ENCODE measurements around the gene RARA.

RARA gene

DNA sequence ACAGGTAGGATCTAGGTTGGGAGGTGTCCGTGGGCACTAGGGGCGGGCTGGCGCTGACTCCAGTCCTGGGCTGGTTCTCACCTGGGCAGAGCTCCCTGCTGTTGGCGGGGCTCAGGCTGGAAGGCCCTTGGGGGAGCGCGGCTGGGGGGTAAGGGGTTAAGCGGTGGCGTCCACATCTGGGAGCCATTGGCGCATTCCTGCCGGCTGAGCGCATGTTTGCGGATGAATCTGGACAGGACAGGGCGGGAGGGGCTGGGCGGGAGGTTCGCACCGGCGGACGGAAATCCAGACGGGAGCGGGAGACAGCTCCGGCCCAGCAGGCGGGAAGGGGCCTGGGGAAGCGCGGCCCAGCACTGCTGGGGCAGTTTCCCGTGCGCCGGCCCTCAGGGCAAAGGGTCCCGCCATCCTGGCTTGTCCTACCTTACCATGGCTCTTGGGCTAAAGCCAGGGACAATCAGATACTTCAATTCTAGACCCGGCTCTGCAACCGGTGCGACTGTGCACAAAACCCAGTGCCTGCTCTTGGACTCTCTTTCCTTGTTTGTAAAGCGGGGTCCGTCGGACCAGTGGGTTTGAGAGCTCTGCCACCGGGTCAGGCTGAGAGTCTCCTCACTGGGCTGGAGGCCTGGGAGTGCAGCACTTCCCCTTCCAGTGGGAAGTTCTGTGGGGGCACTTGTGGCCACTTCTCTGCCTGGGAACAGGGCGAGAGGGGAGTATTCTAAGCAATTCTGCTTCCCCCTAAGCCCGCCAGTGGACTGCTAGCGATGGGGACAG, 7.8 kb downstream of the RARA start:
- no peak for DNase-seq

DNA sequence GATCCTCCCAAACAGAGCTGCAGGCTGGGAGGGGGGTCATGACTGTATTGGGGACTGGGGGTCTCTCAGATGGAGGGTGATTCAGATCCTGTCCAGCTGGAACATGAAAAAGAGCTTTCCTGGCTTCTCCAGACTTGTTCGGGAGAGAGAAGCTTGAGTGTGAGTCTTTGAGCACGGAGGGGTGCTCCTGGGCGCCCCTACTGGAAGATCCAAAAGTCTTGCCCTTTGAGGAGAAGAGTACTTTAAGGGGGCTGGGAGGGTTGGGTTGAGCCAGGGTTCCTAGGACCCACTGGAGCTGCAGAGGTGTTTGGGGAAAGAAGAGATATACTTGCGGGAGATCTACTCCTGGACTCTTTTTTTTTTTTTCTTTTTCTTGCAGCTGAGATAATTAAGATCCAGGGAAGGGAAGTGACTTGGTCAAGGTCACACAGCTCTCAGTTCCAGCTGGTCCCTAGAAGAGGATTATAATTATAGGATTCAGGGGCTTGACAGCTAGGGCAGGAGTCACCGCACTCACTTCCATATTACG, 8.4 kb downstream of the RARA start:
- DNase-seq = peak; percentile 61

DNA sequence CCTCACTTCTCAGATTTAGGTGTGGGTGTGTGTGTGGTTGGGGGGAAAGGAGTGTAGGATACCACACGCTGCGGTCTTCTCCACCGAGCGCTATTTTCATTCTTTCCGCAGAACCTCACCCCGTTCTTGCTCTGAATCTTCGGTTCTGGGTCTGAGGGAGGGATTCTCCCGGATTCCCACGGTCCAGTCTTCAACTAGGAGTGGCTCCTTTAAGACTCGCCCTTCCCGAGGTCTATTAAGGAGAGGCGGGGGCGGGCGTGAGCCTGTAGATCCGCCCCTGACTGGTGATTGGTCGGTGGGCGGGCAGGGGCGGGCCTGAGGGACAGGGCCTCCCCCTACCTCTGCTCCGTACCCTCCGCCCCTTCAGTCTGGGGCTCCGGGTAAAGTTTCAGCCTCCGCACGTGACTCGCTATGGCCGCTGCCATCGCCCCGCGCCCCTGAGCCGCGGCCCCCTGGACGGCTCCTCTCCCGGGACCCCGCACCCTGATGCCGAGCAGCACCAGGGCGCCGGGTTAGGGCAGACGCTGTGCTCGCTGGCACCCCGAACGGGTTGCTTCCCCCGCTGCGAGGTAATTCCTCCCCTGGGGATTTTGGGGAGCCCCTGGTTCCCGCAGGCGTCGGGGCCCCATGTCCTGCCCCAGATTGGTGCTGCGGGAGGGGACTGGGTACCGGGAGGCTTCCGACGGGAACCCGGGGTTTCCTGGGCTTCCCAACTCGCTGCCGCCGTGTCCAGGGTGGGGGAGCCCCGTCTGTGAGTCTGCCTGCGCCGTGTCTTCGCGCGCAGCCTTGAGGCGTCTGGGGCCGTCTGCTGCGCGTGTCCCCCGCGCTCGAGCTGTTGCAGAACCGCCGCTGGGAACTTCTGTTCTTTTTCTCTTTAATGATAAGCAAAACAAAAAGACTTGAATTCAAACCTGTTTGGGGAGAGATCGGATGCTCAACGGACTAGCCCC, 9.2 kb downstream of the RARA start:
- peak; percentile 93 for DNase-seq

DNA sequence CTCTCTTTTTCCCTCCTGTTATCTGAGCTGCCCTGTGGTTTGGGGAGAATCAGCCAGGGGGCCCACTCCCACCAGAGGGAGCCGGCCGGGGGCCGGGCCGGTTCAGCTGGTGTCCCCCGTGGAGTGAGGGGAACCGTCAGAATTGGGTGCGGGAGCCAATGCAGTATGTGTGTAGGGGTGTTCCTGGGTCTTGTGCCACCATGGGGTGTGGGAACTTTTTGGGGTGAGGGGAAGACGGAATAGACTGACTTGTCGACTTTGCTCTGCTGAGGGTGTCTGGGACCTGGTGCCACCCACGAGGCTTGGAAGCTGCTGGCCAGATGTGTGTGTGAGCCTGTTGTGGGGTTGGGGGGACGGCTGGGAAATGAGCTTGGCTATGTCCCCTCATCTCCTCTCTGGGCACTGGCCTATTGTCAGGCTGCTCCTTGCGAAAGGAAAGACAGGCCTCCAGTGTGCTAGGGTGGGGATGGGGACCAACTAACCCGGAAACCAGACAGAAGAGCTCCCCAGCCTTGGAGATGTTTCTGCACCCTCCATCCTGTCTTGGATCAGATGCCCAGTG, 9.9 kb downstream of the RARA start:
- DNase-seq = no peak

DNA sequence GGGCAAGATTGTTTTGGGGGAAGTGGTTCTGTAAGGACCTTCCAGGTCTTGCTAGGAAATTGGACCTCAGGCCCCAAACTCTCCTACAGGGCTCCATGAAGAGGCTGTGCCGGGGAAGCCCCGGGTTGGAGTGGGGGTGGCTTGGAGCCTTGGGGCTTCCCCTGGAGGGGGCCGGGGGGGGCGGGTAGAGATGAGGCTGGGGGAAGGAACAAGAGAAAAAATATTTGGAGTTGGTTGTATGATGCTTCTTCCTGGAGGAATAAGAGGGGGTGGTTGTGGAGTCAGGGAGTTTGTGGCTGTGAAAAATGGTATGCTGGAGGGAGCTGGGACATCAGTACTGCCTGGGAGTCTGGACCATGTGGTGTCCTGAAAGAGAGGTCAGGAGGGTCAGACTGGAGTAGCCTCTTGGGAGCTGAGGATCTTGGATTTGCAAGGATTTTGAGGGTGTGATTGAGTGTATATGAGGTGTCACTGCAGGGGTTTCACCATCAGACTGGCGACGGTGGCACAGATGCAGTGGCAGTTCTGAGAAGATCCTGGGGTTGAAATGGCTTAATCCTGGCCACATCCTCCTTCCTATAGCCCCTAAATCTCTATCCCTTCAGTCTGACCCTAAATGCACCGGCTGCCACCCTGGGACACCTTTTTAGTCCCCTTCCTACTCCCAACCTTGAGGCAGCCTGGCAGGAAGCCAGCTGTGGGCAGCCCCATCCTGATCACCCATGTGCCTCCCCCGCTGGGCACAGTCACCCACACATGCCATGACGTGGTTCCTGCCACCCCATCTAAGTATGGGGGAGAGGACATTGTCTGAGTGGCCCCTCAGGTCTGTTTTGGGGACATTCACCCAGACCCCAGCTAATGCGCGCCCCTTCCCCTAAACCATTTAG, 10.9 kb downstream of the RARA start:
- DNase-seq = peak; percentile 67

DNA sequence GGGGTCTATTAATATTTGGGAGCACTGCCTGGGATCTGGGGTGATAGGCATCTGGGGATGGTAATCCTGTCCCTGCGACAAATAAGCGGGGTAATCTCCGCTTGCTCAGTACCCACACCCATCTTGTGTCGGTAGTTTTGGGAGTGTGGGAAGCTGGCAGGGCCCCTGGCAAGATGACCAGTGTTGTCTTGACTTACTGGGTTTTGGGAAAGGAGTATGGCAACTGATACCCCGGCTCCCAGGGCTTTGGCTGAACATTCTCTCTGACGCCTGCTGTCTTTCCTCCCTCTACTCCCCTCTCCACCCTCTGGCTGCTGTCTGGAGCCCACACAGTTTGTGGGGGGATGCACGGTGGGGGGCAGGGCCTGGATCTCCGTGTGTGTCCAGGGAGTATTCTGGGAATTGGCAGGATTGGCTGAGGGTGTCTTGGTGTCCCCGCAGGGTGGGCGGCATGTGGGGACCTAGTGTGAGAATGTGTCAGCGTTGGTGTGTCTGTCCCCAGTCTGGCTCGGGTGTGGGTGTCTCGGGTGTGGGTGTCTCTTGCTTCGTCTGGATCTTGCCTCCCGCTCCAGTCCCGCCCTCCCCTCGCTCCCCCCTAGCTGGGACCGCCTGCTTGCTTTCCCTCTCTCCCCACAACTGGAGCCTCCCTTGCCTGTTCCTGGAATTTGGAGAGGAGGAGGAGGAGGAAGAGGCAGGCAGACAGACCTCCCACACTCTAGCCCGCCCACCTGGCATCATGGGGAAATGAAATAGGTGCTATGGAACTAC, 12.0 kb downstream of the RARA start:
- DNase-seq = peak; percentile 54

DNA sequence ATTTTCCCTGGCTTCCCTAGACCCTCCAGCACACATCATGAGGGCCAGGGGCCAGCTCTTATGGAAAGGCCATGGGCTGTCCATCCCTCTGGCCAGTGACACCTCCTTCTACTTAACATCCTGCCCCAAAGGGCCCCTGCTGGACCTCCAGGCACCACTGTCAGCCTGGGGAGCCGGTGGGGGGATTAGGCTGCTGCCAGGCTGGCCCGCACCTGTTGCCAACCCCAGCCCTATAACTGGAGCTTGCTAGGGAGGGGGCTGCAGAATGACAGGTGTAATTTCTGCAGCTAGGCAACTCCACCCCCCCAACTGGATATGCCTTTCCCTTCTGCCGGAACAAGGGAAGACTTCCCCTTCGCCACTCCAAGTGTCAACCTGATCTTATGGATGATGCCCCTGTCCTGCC, 12.5 kb downstream of the RARA start:
- DNase-seq = no peak

DNA sequence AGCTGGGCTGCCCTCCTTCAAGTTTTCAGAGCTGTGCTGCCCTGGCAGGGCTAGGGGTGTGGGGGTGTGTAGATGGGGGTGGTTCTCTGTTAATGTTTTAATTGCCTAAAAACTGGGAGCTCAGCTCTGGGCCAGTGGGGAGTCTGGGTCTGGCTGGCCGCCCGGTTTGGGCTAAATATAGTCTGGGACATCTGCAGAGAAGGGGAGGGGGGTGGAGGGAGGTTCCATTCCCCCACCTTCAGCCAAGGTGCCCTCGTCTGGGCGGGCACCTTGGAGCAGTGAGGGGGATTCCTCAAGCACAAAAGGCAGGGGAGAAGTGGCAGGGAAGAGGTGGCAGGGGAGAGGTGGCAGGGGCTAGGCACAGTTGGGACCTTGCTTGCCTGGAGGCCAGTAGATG, 13.0 kb downstream of the RARA start:
- DNase-seq = peak; percentile 53

DNA sequence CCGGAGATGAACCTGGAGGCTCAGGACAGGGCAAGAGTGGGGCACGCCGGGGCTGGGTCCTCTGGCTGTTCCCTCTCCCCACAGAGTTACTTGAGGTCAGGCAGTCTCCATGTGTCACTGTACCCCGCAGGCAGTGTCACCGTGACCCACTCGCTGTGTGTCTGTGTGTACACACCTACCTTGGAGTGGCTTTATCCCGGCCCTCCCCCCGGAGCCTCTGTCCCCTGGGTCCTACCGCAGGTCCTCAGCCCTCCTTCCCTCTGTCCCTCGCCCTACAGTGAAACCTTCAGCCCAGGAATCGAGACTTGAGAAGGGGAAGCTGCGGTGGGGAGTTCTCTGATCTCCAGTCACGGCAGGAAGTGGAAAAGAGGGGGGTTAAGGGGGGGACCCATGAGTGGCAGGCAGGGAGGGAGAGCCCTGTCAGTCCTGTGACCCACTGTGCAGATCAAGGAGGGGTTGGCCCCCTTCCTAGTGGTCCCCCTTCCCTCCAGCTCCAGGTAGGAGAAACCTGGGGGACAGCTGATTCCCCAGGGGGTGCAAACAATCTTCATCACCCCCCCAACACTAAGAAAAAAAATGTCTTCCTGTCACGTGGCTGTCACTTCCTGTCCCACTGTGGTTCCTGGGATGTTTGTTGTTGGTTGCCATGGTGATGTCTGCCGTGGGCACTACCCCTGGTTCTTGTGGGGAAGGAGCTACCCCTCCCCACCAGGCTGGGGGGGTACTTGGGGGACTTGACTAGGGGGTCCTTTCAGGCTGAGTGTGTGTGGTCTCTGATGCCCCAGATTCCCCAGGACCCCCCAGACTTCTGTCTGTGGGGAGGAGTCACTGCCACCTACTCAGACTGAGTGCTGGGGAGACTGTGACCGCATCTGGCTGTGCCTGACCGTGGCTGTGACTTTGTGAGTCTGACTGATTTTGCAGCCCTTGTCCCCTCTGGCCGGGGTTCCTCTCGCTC, 13.7 kb downstream of the RARA start:
- DNase-seq = peak; percentile 99

DNA sequence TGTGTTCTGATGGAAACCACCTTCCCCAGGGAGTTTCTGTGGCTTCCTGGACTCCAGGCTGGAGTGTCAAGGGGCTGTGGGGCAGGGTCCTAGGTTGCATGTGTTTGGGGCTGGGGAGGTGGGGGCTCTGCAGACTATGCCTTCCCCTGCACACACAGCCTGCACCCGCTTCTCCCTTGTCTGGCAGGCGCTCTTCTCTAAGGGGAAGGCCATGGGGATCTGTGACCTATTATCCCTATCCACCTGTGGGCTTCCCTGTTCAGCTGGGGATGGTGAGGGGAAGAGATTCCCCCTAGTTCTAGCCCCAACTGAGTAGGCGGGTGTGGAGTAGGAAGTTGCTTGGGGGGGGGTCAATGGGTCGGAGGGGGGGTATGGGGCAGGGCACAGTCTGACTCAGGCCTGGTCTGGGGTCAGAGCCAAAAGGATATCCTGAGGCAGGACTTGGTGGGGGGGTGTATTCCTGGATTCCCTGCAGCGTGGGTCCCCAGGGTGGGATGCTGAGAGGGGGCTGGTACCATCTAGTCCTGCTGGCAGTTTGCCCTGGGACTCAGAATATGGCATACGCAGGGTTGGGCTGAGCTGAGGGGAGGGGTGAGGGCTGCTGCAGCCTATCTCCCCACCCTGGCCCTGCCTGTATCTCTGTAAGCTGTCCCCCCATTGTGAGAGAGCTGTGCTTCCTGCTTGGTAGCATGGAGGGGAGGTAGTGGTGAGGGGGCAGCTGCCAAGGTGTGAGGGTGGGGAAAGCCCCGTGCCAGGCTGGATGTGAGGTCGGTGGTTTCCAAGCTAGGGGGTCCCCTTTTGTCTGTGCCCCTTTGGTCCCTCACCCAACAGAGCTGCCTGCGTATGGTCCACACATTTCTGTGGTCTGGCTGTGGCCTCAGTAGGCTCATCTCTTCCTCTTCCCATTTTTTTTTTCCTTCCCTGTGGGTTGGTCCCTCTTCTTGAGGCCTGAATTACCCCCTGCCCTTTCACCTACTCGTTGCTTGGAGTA, 14.7 kb downstream of the RARA start:
- peak; percentile 69 for DNase-seq

DNA sequence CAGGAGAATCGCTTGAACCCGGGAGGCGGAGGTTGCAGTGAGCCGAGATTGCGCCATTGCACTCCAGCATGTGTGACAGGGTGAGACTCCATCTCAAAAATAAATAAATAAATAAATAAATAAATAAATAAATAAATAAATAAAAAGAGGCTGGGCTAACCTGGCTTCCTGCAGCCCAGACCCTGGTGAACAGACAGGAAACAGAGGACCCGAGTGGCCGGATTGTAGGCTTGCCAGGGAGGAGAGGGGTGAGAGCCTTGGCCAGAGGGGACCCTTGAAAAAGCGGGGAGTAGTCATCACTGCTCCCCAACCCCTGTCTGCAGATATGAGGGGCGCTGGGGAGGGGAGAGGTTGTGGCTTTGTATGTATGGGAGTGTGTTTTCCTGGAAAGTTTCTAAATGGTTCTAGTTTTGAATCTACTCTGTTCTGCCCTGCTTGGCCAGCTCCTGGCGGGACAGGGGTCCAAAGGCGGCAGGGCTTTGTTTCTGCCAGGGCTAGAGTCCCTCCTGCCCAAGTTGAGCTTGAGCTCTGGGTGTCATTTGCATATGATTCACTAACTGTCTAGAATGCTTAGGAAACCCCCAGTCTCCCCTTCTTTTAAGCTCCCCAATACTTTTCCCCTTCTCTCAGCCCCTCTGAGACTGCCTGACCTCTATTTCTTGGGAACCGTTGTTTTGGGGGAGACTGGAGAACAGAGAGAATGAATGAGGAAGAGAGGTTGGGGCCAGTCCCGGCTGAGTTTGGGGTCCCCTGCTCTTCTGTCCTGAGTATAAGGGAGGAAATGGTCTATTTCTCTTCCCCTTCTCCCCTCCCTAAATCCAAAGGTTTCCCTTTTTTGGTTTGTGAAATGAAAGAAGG, 16.4 kb downstream of the RARA start:
- DNase-seq = peak; percentile 20

DNA sequence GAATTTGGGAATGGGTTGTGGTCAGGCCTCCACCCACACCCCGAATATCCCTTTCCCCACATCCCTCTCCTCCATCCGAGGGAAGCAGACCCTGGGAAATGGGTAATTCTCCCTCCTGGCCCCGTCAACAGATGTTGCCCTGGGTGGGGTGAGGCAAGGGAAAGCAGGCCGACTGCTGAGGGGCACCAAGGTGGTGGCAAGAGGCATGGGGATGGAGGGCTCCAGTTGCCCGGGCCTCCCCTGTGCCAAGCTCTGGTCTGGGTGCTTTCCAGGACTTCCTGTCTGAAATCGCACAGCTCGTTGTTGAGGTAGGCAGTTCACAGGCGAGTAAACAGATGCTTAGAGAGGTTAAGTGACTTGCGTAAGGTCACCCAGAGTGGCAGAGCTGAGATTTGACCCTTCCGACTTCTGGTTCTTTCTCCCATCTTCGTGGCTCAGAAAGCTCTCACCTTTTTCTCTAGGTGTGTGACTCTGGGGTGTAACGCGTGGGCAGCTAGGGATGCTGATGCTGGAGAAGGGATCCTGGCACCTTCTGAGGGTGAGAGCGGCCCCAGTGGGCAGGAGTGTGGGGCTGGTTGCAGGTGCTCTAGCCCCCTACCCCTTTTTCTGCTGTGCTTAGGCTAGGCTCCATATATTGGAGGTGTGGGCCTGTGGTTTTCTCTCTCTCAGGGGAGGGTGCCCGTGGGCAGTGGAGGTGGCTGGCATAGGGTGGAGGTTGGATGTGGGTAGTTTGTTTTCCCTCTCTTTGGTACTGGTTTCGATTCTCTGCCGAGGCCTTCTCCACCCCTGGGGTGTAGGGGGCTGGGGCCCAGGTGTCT, 17.2 kb downstream of the RARA start:
- no peak for DNase-seq

DNA sequence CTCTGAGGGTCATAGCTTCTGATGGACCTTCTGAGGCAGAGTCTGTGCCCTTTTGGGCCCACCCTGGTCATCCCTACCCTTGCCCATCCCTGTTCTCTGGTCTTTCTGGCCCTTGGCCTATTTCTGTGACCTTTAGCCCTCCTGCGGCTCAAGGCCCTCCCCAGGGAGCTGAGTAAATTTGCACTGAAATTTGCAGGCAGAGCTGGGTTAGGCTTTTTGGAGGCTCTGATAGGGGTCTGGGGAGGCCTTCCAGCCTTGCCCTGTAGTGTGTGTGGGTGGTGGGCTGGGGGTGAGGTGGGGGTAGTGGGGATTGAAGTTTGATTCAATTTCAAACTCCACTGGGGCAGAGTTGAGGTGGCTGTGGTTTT, 17.8 kb downstream of the RARA start:
- no peak for DNase-seq

DNA sequence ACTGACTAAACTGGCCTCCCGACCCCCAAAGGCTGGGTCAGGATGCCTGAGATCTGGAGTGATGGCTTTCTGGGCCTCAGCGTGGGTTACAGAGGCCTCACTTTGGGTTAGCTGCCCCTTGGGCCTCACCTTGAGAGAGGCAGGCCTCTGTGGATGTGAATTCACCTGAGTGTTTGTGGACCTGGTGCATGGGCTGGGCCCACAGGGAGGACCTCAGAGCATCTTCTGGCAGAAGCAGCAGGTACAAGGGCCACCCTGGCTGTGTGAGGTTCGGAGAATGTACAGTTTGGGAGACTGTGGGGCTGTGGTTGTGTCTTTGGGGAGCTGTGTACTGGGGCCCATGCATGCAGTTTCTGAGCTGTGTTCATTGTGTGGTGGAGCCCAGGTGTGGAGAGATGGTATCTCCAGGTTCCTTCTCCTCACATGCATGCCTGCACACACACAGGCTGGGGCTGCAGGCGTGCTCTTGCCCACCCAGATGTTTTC, 18.3 kb downstream of the RARA start:
- no peak for DNase-seq

DNA sequence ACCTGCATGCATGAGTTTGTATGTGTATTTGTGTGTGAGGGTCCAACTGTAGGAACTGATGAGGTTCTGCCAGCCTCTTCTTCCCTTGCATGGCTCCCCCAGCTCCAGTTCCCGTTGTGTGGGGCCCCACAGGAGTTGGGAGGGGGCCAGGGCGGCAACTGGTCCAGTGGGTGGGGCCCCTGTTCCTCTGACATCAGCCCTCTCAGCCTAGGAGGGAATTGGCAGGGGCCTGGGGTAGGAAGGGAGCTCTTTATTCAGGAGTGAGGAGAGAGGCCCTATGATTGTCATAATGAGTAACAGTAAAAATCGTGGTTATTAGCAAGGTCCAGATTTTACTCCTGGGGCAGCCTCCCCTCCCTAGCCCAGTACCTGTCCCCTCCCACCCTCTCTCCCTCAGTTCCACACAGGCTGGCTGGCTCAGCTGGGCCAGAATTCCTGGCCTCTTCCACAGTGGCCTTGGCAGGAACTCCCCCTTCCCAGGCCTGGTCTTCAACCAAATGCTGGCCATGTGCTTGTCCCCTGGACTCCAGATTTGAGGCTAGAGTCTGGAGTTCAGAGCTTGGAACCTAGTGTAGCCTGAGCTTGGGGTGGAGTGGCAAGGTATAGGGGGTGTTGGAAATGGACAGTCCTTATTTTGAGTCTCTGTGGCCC, 18.9 kb downstream of the RARA start:
- peak; percentile 26 for DNase-seq

DNA sequence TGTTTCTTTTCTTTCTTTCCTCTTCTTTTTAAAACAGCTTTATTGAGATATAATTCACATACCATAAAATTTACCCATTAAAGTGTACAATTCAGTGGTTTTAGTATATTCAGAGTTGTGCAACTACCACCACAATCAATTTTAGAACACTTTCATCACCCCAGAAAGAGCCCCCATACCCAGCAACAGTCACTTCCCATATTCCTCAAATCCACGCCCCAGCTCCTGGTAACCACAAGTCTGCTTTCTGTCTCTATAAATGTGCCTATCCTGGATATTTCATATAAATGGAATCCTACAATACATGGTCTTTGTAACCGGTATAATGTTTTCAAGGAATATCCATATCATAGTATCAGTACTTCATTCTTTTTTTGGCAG, 19.4 kb downstream of the RARA start:
- peak; percentile 65 for DNase-seq

Measured in MV-4-11 (cell line).